Activated T-cell treated with anti-CD3 and anti-CD28 coated beads for 48 hours (primary cell): ENCODE measurements around the gene PRPS1L1.

ENCODE experiments used
- DNase-seq: peaks from one replicate; pipeline ENCODE4 v3.0.0-alpha.2; 2020; ENCODE audit warnings: low read depth

PRPS1L1 gene

GRCh38 chr7:18027628-18028027 lies at the start of gene PRPS1L1:
Gene PRPS1L1, minus strand, starts transcription at chr7:18027846.
- no peak for DNase-seq

- no peak for DNase-seq
These were observed 48.8 kb upstream of the PRPS1L1 start for GRCh38 chr7:18076461-18076860.

GRCh38 chr7:18068745-18069144 lies 41.1 kb upstream of the PRPS1L1 start:
- no peak for DNase-seq

- DNase-seq = no peak
These were observed 36.7 kb upstream of the PRPS1L1 start for GRCh38 chr7:18064242-18064838.

- no peak for DNase-seq
These were observed 35.7 kb upstream of the PRPS1L1 start for GRCh38 chr7:18063149-18063901.

GRCh38 chr7:18059171-18059570 lies 31.5 kb upstream of the PRPS1L1 start:
- DNase-seq = no peak

- DNase-seq = no peak
These were observed 26.3 kb upstream of the PRPS1L1 start for GRCh38 chr7:18053941-18054340.

- no peak for DNase-seq
These were observed 25.7 kb upstream of the PRPS1L1 start for GRCh38 chr7:18053177-18053928.

GRCh38 chr7:18049262-18049661 lies 21.6 kb upstream of the PRPS1L1 start:
- DNase-seq = no peak

- no peak for DNase-seq
These were observed 19.0 kb upstream of the PRPS1L1 start for GRCh38 chr7:18046601-18047000.

GRCh38 chr7:18045171-18045570 lies 17.5 kb upstream of the PRPS1L1 start:
- DNase-seq = no peak

- DNase-seq = no peak
These were observed 13.5 kb upstream of the PRPS1L1 start for GRCh38 chr7:18041191-18041590.

- no peak for DNase-seq
These were observed 12.6 kb upstream of the PRPS1L1 start for GRCh38 chr7:18040196-18040595.

GRCh38 chr7:18038382-18038781 lies 10.7 kb upstream of the PRPS1L1 start:
- DNase-seq = no peak

GRCh38 chr7:18037609-18038008 lies 10.0 kb upstream of the PRPS1L1 start:
- no peak for DNase-seq

- no peak for DNase-seq
These were observed 9.1 kb upstream of the PRPS1L1 start for GRCh38 chr7:18036783-18037182.

- DNase-seq = no peak
These were observed 3.1 kb upstream of the PRPS1L1 start for GRCh38 chr7:18030758-18031157.

GRCh38 chr7:18020138-18020715 lies 7.4 kb downstream of the PRPS1L1 start:
- DNase-seq = no peak

GRCh38 chr7:18019555-18019954 lies 8.1 kb downstream of the PRPS1L1 start:
- DNase-seq = no peak

- no peak for DNase-seq
These were observed 9.1 kb downstream of the PRPS1L1 start for GRCh38 chr7:18018296-18019215.

- no peak for DNase-seq
These were observed 10.8 kb downstream of the PRPS1L1 start for GRCh38 chr7:18016547-18017444.
